GM12878 (cell line): ENCODE results near the gene ZNF532. TPM values are rescaled to one million over a fixed set of nuclear protein-coding genes. Genes with fewer than 3 reads are reported as not detected.

Experiments used
- ATAC-seq: fragments of 200-7000 bp; cut with Tn5 transposase; 3 replicates; pipeline ENCODE4 v1.9.1; 2020; ENCODE audit warnings: mild to moderate bottlenecking, moderate library complexity
- Bru-seq: library from RNA; stranded (reverse); fragments of 400-500 nt; gene quantifications from one replicate; lab custom pipeline; 2021; lab: Mats Ljungman, UMichigan
- BruChase-seq, 2 experiments: library from RNA; stranded (reverse); fragments of 400-500 nt; gene quantifications; one replicate each; lab custom pipeline; 2021; lab: Mats Ljungman, UMichigan
- BruUV-seq: library from RNA; stranded (reverse); fragments of 400-500 nt; replicated peaks from 2 replicates; lab custom pipeline; 2021; lab: Mats Ljungman, UMichigan
- CTCF ChIA-PET: fragments of 300-600 bp; sonication (Branson Sonifier 250); formaldehyde crosslinking; extraction: SDS; loops from one replicate; lab custom pipeline; 2021; ENCODE audit warnings: inconsistent platforms; lab: Yijun Ruan, JAX
- POLR2A ChIA-PET: fragments of 350-600 bp; formaldehyde crosslinking; extraction: SDS; loops from one replicate; lab custom pipeline; 2021; ENCODE audit warnings: inconsistent platforms; lab: Charles Lee
- RAD21 ChIA-PET: fragments of 300-600 bp; sonication (Branson Sonifier 250); formaldehyde crosslinking; loops from one replicate; lab custom pipeline; 2023; ENCODE audit warnings: antibody characterized with exemption; ENCODE audit not compliant: unreplicated experiment; lab: Charles Lee
- SMC1A ChIA-PET: fragments of 300-600 bp; sonication (Branson Sonifier 250); formaldehyde crosslinking; loops from one replicate; lab custom pipeline; 2023; ENCODE audit not compliant: unreplicated experiment, uncharacterized antibody; lab: Charles Lee
- DNase-seq: peaks from one replicate; pipeline ENCODE4 v3.0.0-alpha.2; 2011; ENCODE audit warnings: low read depth, low spot score
- FAIRE-seq: peaks from 3 replicates; lab custom pipeline; 2011; peaks lifted over from hg19 to GRCh38; lab: Jason Lieb, UNC
- H2AFZ ChIP-seq: 2 replicates; pipeline ENCODE4 v1.6.0; 2011; ENCODE audit warnings: low read depth, low read length, control low read depth; ENCODE audit not compliant: control insufficient read depth
- H3K27ac ChIP-seq: 2 replicates; pipeline ENCODE4 v1.5.1; 2011; ENCODE audit warnings: control low read depth; ENCODE audit not compliant: control insufficient read depth, insufficient read depth
- H3K27me3 ChIP-seq, 2 experiments: replicated peaks in 1 of 2; 2 replicates each; pipeline versions ENCODE4 v1.6.0 to v1.6.1; 2011; ENCODE audit warnings: low read length in 1 of 2; ENCODE audit not compliant: control insufficient read depth in 2 of 2, insufficient read depth in 2 of 2
- H3K36me3 ChIP-seq, 2 experiments: 2 replicates each; pipeline ENCODE4 v1.5.1; 2011; ENCODE audit warnings: low read length in 1 of 2; ENCODE audit not compliant: control insufficient read depth in 2 of 2, insufficient read depth in 2 of 2
- H3K4me1 ChIP-seq: 2 replicates; pipeline ENCODE4 v1.6.1; 2011; ENCODE audit warnings: mild to moderate bottlenecking, low read length, moderate library complexity, mixed read lengths; ENCODE audit not compliant: control insufficient read depth, insufficient read depth
- H3K4me2 ChIP-seq: 2 replicates; pipeline ENCODE4 v1.6.0; 2011; ENCODE audit warnings: control low read depth; ENCODE audit not compliant: control insufficient read depth, insufficient read depth
- H3K4me3 ChIP-seq: fragments of 200-600 bp; sonication (generic); 2 replicates; pipeline ENCODE4 v1.5.1; 2016
- H3K79me2 ChIP-seq: 2 replicates; pipeline ENCODE4 v1.6.0; 2011; ENCODE audit warnings: low read length; ENCODE audit not compliant: control insufficient read depth, insufficient read depth
- H3K9ac ChIP-seq: 2 replicates; pipeline ENCODE4 v1.8.0; 2011; ENCODE audit warnings: low read length, control low read depth, mixed read lengths; ENCODE audit not compliant: control insufficient read depth, insufficient read depth
- H3K9me3 ChIP-seq: replicated peaks from 3 replicates; pipeline ENCODE4 v1.5.1; 2011; ENCODE audit warnings: mild to moderate bottlenecking, low read length; ENCODE audit not compliant: control insufficient read depth, insufficient read depth
- H4K20me1 ChIP-seq: 2 replicates; pipeline ENCODE4 v1.6.0; 2011; ENCODE audit not compliant: control insufficient read depth, insufficient read depth
- BMI1 ChIP-seq: fragments of 450-650 bp; IDR thresholded peaks from 2 replicates; pipeline ENCODE4 v1.6.1; 2016; ENCODE audit warnings: mild to moderate bottlenecking, moderate library complexity, borderline replicate concordance
- CBX3 ChIP-seq: fragments of 200-600 bp; sonication (generic); IDR thresholded peaks from 2 replicates; pipeline ENCODE4 v1.6.1; 2016; ENCODE audit warnings: low read depth, borderline replicate concordance
- MEF2B ChIP-seq: fragments of 450-650 bp; IDR thresholded peaks from 2 replicates; pipeline ENCODE4 v1.6.1; 2018; ENCODE audit warnings: mild to moderate bottlenecking, moderate library complexity; ENCODE audit not compliant: partially characterized antibody, poor library complexity, severe bottlenecking
- SUZ12 ChIP-seq: fragments of 200-600 bp; sonication (generic); IDR thresholded peaks from one replicate; pipeline ENCODE4 v1.6.1; 2018; ENCODE audit warnings: antibody characterized with exemption, mild to moderate bottlenecking; ENCODE audit not compliant: unreplicated experiment
- TCF3 ChIP-seq: IDR thresholded peaks from 2 replicates; pipeline ENCODE4 v1.6.1; 2012; ENCODE audit warnings: low read depth, mild to moderate bottlenecking, low read length, borderline replicate concordance; ENCODE audit not compliant: insufficient read depth
- ZNF24 ChIP-seq: fragments of 450-650 bp; IDR thresholded peaks from 2 replicates; pipeline ENCODE4 v1.6.1; 2017; ENCODE audit warnings: antibody characterized with exemption, mild to moderate bottlenecking
- WGBS: methylation state at CpG from one replicate; pipeline ENCODE4 v1.1.6; 2016; ENCODE audit warnings: low lambda C conversion rate; ENCODE audit not compliant: insufficient replicate concordance, insufficient coverage; ENCODE audit errors: missing lambda C conversion rate; 5-methylcytosine and 5-hydroxymethylcytosine counted together
- in situ Hi-C: fragments of 300-500 bp; cut with MboI; formaldehyde crosslinking; loops from 9 replicates; pipeline ENCODE4 v1.14.3; 2018; ENCODE audit warnings: mixed read lengths
- intact Hi-C: fragments of 100-400 bp; cut with micrococcal nuclease; formaldehyde crosslinking; loops from one replicate; pipeline ENCODE4 v1.14.2; 2022; ENCODE audit not compliant: unreplicated experiment
- long read RNA-seq, 2 experiments: library from polyadenylated mRNA; unstranded; transcript quantifications; one replicate each; pipeline ENCODE4 v2.0.0, GENCODE V29; 2019 to 2020
- polyA minus RNA-seq, 3 experiments: library from RNA; depleted of rRNA, polyadenylated mRNA; stranded (reverse); fragments of >200 nt; gene quantifications; 2 replicates each; pipeline ENCODE4 v1.2.3, GENCODE V29; 2011
- polyA plus RNA-seq, 11 experiments: library from polyadenylated mRNA; depleted of rRNA in 4 of 11; unstranded in 6 of 11; stranded (reverse) in 5 of 11; fragments of >200 nt; fragmentation: Nextera tagmentation in 4 of 11; fragmentation: Illumina TruSeq in 1 of 11; extraction: Ambion mirVana in 4 of 11; extraction: Trizol in 1 of 11; gene quantifications; 1 replicate in 1 of 11; 2 replicates in 10 of 11; pipeline versions ENCODE4 v1.2.1 to v1.2.3, GENCODE V29; 2011 to 2016; ENCODE audit warnings: inconsistent platforms in 2 of 11, missing spikeins in 2 of 11, low read depth in 1 of 11
- total RNA-seq, 4 experiments: library from RNA; depleted of rRNA in 3 of 4; stranded (reverse); fragments of >200 nt in 3 of 4; fragmentation: Illumina TruSeq in 1 of 4; extraction: Trizol in 1 of 4; gene quantifications; 2 replicates each; pipeline versions ENCODE4 v1.2.1 to v1.2.3, GENCODE V29; 2013 to 2021
- TF ChIP-seq, protein P1 (sequence below): fragments of 450-650 bp; IDR thresholded peaks from 2 replicates; pipeline ENCODE4 v1.6.1; 2018; ENCODE audit warnings: mild to moderate bottlenecking, low read depth, moderate library complexity; ENCODE audit not compliant: partially characterized antibody

ZNF532 gene, protein sequence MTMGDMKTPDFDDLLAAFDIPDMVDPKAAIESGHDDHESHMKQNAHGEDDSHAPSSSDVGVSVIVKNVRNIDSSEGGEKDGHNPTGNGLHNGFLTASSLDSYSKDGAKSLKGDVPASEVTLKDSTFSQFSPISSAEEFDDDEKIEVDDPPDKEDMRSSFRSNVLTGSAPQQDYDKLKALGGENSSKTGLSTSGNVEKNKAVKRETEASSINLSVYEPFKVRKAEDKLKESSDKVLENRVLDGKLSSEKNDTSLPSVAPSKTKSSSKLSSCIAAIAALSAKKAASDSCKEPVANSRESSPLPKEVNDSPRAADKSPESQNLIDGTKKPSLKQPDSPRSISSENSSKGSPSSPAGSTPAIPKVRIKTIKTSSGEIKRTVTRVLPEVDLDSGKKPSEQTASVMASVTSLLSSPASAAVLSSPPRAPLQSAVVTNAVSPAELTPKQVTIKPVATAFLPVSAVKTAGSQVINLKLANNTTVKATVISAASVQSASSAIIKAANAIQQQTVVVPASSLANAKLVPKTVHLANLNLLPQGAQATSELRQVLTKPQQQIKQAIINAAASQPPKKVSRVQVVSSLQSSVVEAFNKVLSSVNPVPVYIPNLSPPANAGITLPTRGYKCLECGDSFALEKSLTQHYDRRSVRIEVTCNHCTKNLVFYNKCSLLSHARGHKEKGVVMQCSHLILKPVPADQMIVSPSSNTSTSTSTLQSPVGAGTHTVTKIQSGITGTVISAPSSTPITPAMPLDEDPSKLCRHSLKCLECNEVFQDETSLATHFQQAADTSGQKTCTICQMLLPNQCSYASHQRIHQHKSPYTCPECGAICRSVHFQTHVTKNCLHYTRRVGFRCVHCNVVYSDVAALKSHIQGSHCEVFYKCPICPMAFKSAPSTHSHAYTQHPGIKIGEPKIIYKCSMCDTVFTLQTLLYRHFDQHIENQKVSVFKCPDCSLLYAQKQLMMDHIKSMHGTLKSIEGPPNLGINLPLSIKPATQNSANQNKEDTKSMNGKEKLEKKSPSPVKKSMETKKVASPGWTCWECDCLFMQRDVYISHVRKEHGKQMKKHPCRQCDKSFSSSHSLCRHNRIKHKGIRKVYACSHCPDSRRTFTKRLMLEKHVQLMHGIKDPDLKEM (N-terminal part only)
- total RNA-seq (2013; cell fraction: nucleolus; rRNA removed): 14.2 and 16.9 TPM in 2 replicates
- total RNA-seq (2014; rRNA removed): 0.90 and 2.1 TPM in 2 replicates
- 1.6 and 2.3 TPM in 2 replicates for total RNA-seq (2014; rRNA removed; fragmentation: Illumina TruSeq; extraction: Trizol)
- total RNA-seq (2021): 1.4 and 1.9 TPM in 2 replicates
- polyA plus RNA-seq (2011; ENCODE audit: low read depth): 1.4 TPM
- 2.1 and 2.3 TPM in 2 replicates for polyA plus RNA-seq (2011; rRNA removed)
- polyA plus RNA-seq (2011; cell fraction: cytosol; rRNA removed): 3.0 and 3.8 TPM in 2 replicates
- 1.5 and 1.7 TPM in 2 replicates for polyA plus RNA-seq (2011; cell fraction: nucleus; rRNA removed)
- polyA plus RNA-seq (2012): 1.8 and 2.1 TPM in 2 replicates
- polyA plus RNA-seq (2014; fragmentation: Illumina TruSeq; extraction: Trizol): 3.4 and 4.2 TPM in 2 replicates
- 1 to 10 TPM in 1 of 2 experiments, under 1 TPM in 1; 0.44 to 1.3 TPM for polyA plus RNA-seq (2014; fragmentation: Nextera tagmentation; extraction: Ambion mirVana)
- 1.6 and 1.9 TPM in 2 replicates for polyA plus RNA-seq (2014; rRNA removed)
- under 1 TPM; 0.63 to 0.84 TPM for polyA plus RNA-seq (2016; fragmentation: Nextera tagmentation; extraction: Ambion mirVana)
- 4.6 and 5.0 TPM in 2 replicates for polyA minus RNA-seq (2011; rRNA and poly(A)+ RNA removed)
- polyA minus RNA-seq (2011; cell fraction: cytosol; rRNA and poly(A)+ RNA removed): 0.73 and 1.9 TPM in 2 replicates
- polyA minus RNA-seq (2011; cell fraction: nucleus; rRNA and poly(A)+ RNA removed): 0.77 and 0.85 TPM in 2 replicates
- Bru-seq, nascent RNA: percentile 47 among the genes with signal in this experiment
- BruChase-seq, experiment 1, labeled RNA remaining after a 6-hour chase: percentile 44 among the genes with signal in this experiment
- percentile 41 among the genes with signal in this experiment for BruChase-seq, experiment 2, labeled RNA remaining after a 2-hour chase
- long read RNA-seq, experiment 1: 0 reads
- long read RNA-seq, experiment 2, partial matches to known transcripts: 1 of 4 reads
- long read RNA-seq, experiment 2, other reads (novel, unspliced or antisense): 1 of 4 reads

DNA sequence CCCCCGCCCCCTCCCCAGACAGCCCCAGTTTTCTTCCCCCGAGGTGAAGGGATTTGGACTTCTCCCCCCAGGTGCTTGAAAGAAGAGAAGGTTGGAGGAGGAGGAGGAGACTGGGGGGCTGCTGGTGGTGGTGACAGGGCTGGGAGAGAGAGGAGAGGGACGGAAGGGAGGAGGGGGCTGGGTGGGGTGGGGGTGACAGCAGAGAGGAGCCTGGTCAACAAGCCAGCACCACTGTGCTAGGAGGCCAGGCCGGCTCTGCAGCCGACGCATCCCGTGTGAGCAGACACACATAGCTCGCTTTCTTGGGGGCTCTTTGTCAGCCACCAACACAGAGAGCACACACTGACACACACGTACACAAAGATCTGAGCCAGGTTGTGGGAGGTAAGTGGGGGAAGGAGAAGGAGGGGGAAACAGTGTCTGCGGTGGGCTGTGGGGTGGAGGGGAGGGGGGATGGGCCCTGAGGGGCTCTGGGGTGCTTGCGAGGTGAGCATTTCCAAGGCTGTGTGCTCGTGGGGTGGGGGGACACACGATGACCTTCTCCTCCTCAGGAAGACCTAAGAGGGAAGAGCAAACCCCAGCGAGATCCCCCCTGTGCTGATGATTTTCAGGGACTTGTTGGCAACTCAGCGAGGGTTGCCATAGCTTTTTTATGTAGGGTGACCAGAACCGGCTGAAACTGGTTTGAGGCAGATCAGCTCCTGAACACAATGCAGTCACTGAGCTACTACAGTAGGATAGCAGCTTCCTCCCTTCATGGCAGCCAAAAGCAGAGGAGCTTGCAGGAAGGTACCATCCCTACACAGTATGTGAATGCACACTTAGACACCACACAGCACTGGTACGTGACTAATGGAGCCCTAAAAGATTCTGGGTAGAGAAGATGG, at the start of gene ZNF532:
Gene ZNF532 (plus strand): TSS at position 732 of the 887 bp plus-strand sequence. CDS start 53,411 bp downstream, outside the sequence.
- intact Hi-C loops: no loop called here
- Histone ChIP-seq H4K20me1 (no peaks in the 10 kb centered on the region), H3K4me2 (peak within 1 kb of the TSS; percentile 68), H2AFZ (peak within 1 kb of the TSS; percentile 60), H3K79me2 (no peaks in the 10 kb centered on the region; the same call in 1 of the 2 replicates), H3K9ac (no peak within 1 kb of the TSS), H3K27me3 (peaks cover 0 to 2% of the 10 kb centered on the region in 2 experiments), H3K4me1 (no peaks in the 10 kb centered on the region), H3K4me3 (peak within 1 kb of the TSS; percentile 68; the same call in 1 of the 2 replicates), H3K27ac (no peak within 1 kb of the TSS), H3K36me3 (no peaks in the 10 kb centered on the region), H3K9me3 (peaks cover 2% of the 10 kb centered on the region; the same call in 1 of the 3 replicates)
- FAIRE-seq (peak; percentile 23), DNase-seq (no peak), ATAC-seq (peak; percentile 62)
- ChIA-PET SMC1A (interaction anchor here (1.0 kb wide), 1 partner anchor 9 kb away, joined by 3 read pairs; no protein-coding TSS in a partner anchor), CTCF (no interaction called here), POLR2A (no interaction called here), RAD21 (no interaction called here)
- 66% methylated on average over 13 of the region's 17 CpGs for WGBS
- in situ Hi-C loops: no loop called here
- TF ChIP-seq BMI1 (no peak), CBX3 (no peak), TCF3 (no peak), SUZ12 (no peak), MEF2B (peak; percentile 13), ZNF24 (no peak)
- TF ChIP-seq, protein P1, sequence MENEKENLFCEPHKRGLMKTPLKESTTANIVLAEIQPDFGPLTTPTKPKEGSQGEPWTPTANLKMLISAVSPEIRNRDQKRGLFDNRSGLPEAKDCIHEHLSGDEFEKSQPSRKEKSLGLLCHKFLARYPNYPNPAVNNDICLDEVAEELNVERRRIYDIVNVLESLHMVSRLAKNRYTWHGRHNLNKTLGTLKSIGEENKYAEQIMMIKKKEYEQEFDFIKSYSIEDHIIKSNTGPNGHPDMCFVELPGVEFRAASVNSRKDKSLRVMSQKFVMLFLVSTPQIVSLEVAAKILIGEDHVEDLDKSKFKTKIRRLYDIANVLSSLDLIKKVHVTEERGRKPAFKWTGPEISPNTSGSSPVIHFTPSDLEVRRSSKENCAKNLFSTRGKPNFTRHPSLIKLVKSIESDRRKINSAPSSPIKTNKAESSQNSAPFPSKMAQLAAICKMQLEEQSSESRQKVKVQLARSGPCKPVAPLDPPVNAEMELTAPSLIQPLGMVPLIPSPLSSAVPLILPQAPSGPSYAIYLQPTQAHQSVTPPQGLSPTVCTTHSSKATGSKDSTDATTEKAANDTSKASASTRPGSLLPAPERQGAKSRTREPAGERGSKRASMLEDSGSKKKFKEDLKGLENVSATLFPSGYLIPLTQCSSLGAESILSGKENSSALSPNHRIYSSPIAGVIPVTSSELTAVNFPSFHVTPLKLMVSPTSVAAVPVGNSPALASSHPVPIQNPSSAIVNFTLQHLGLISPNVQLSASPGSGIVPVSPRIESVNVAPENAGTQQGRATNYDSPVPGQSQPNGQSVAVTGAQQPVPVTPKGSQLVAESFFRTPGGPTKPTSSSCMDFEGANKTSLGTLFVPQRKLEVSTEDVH: no peak
- BruUV-seq: no TSS peak
